MV-4-11 (cell line): Measurements from ENCODE around the gene SLC17A3.

Experiments used
- DNase-seq: peaks from one replicate; lab custom pipeline; 2025; lab: John Stamatoyannopoulos, UW

Gene SLC17A3

GRCh38 chr6:25835442-25836283 is 38.4 kb downstream of the SLC17A3 start:
- no peak for DNase-seq

- DNase-seq: no peak
Measured at GRCh38 chr6:25834950-25835349, 39.1 kb downstream of the SLC17A3 start.

- DNase-seq: no peak
Measured at GRCh38 chr6:25833136-25833535, 40.9 kb downstream of the SLC17A3 start.

DNA sequence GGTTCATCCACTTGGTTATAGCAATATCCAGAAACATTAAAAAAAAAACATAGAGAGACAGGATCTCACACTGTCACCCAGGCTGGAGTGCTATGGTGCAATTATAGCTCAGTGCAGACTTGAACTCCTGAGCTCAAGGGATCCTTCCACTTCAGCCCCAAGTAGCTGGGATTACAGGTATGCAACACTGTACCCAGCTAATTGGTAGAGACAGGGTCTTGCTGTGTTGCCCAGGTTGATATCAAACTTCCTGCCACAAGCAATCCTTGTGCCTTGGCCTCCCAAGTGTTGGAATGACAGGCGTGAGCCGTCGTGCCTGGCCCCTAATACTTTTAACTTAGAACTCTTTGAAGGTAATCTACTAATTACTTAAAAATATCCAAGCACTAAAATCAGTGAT is 41.4 kb downstream of the SLC17A3 start:
- no peak for DNase-seq

GRCh38 chr6:25832307-25832662 is 41.8 kb downstream of the SLC17A3 start:
- DNase-seq: no peak

- DNase-seq: no peak
Measured at GRCh38 chr6:25831532-25832306, 42.3 kb downstream of the SLC17A3 start, which contains the start of gene SLC17A1. Gene SLC17A1 (minus strand): TSS chr6:25832052. CDS start chr6:25830557, 1,495 bp downstream.

- DNase-seq: no peak
Measured at GRCh38 chr6:25830458-25830857, 43.6 kb downstream of the SLC17A3 start.

DNA sequence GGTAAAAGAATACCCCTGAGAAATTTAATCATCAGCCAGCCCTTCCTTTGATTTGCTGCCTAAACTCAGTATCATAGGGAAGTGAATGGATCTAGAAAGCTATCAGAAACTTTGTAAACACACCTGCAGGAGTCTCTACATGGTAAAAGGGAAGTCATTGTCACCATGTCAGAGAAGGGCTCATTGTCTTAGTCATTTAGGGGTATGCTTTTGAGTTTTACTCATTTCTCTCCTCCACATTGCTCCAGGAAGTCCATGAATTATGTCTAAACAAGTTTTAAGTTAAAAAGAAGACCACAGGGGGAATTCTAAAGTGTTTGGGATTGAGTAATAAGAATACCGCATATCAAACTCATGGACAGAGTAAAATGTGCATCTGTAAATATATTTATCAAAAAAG is 44.7 kb downstream of the SLC17A3 start:
- no peak for DNase-seq

DNA sequence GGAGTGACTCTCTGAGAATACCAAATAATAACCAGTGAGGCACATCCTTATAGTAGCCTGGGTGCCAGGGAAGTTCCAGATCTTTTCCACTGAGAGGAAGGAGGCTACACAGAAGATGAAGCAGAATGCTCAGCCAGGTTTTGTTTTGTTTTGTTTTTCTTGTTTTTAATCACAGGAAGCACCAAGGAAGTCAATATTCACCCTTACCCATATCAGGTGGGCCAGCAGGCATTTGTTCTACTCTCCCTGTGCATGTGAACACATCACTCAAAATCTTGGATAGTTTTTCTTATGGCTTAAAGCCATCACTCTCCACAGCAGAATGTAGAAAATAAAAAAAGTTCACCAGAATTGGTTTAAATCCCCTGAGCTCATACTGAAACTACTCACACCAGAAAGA is 52.7 kb downstream of the SLC17A3 start:
- no peak for DNase-seq

DNA sequence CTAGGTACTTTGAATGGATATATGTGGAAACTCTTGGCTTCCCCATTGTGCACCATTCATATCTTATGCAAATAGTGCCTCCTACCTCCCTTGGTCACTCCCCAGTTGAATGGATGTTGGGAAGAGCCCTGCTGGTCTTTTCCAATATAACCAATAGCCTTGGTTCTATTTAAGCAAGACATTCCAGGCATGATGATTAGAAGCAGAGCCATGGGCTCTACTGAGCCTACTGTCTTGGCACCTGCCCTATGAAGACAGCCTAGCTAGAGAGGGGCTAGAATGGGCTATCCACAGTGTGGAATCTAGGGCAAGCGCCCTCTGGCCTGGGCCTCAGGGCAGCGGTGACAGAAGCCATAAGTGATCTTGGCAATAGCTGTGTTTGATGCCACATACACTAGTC is 57.8 kb downstream of the SLC17A3 start:
- no peak for DNase-seq

- DNase-seq: no peak
Measured at GRCh38 chr6:25815194-25815593, 58.8 kb downstream of the SLC17A3 start.

DNA sequence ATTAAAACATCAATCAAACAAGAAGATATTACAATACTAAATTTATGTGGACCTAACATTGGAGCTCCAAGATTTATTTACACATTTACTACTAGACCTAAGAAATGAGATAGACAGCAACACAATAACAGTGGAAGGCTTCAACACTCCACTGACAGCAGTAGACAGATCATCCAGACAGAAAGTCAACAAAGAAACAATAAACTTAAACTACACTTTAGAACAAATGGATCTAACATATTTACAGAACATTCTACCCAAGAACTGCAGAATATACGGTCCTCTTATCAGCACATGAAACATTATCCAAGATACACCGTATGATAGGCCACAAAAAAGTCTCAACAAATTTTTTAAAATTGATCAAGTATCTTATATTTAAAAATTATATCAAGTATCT is 69.2 kb downstream of the SLC17A3 start:
- DNase-seq: no peak

DNA sequence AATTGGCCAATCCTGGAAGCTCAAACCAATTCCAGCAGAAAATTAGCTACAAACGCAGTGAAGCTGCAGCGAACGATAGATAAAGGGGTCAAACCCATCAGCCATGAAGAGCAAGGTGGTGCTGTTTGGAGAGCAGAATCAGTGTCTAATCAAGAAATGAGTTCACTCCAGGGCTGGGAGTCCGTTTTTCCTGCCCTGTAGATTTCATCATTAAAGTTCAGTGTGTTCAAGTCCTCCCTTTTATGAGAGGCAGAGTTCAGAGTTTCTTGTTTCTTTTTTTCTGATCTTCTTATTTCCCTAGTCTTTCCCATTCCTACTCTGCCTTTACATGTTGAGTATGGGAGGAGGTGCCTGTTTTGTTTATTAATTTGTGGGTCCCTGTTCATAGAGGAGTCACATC is 72.6 kb downstream of the SLC17A3 start:
- DNase-seq: no peak
